Subcutaneous abdominal adipose tissue (tissue), 5 donors: ENCODE results near the gene RPH3AL.
A peak's percentile ranks its signal among the peaks of the same experiment; 100 is the strongest.

Source experiments
- H3K27ac ChIP-seq: one replicate; pipeline ENCODE4 v1.7.0; 2013; ENCODE audit warnings: low read depth, mild to moderate bottlenecking, inconsistent platforms, low read length, moderate library complexity
- H3K27me3 ChIP-seq, 5 donors: one replicate each; pipeline ENCODE4 v1.7.0; 2013; ENCODE audit warnings: low read length in 5 of 5, inconsistent platforms in 1 of 5; ENCODE audit not compliant: control insufficient read depth in 5 of 5, insufficient read depth in 4 of 5
- H3K36me3 ChIP-seq, 5 donors: one replicate each; pipeline ENCODE4 v1.7.0; 2013; ENCODE audit warnings: low read length in 5 of 5; ENCODE audit not compliant: control insufficient read depth in 5 of 5, insufficient read depth in 5 of 5
- H3K4me1 ChIP-seq, 5 donors: one replicate each; pipeline ENCODE4 v1.7.0; 2013; ENCODE audit warnings: low read length in 5 of 5, mild to moderate bottlenecking in 3 of 5, moderate library complexity in 1 of 5; ENCODE audit not compliant: control insufficient read depth in 5 of 5, insufficient read depth in 5 of 5
- H3K4me3 ChIP-seq, 5 donors: one replicate each; pipeline ENCODE4 v1.7.0; 2013; ENCODE audit warnings: low read length in 5 of 5, low read depth in 1 of 5
- H3K9ac ChIP-seq, 5 donors: one replicate each; pipeline ENCODE4 v1.7.0; 2013; ENCODE audit warnings: low read length in 5 of 5, mild to moderate bottlenecking in 4 of 5, moderate library complexity in 3 of 5
- H3K9me3 ChIP-seq, 5 donors: one replicate each; pipeline ENCODE4 v1.7.0; 2013; ENCODE audit warnings: low read length in 5 of 5; ENCODE audit not compliant: control insufficient read depth in 5 of 5
- donor health status: healthy.
- donor health status: healthy.
- donor health status: healthy.
- donor health status: healthy.
- donor health status: healthy.

RPH3AL gene

GRCh38 chr17:347309-347899 is 5.2 kb downstream of the RPH3AL start:
- Histone ChIP-seq H3K9ac (no peak overlapping the region), H3K36me3 (no peaks in the 10 kb centered on the region), H3K27ac (peak overlapping the region; percentile 63), H3K27me3 (no peaks in the 10 kb centered on the region), H3K4me1 (peaks cover 16 to 62% (median 46%) of the 10 kb centered on the region in 5 donors), H3K4me3 (no peak overlapping the region), H3K9me3 (no peaks in the 10 kb centered on the region)

- H3K27ac ChIP-seq, result no peak overlapping the region
- no peaks in the 10 kb centered on the region for H3K27me3 ChIP-seq
- no peaks in the 10 kb centered on the region for H3K36me3 ChIP-seq
- no peak overlapping the region for H3K4me3 ChIP-seq
- H3K4me1 ChIP-seq, result peaks cover 12 to 50% (median 34%) of the 10 kb centered on the region in 5 donors
- H3K9me3 ChIP-seq, result no peaks in the 10 kb centered on the region
- no peak overlapping the region for H3K9ac ChIP-seq
Observed at GRCh38 chr17:345992-346785, 6.4 kb downstream of the RPH3AL start.

- Histone ChIP-seq H3K4me1 (peaks cover 6 to 41% (median 25%) of the 10 kb centered on the region in 5 donors), H3K9me3 (no peaks in the 10 kb centered on the region), H3K27ac (no peak overlapping the region), H3K36me3 (no peaks in the 10 kb centered on the region), H3K27me3 (no peaks in the 10 kb centered on the region), H3K9ac (no peak overlapping the region), H3K4me3 (no peak overlapping the region)
Observed at GRCh38 chr17:345261-345660, 7.3 kb downstream of the RPH3AL start.

GRCh38 chr17:343875-344752 is 8.5 kb downstream of the RPH3AL start:
- Histone ChIP-seq H3K9me3 (no peaks in the 10 kb centered on the region), H3K4me3 (no peak overlapping the region), H3K27ac (no peak overlapping the region), H3K4me1 (peaks cover 2 to 30% (median 13%) of the 10 kb centered on the region in 5 donors), H3K27me3 (no peaks in the 10 kb centered on the region), H3K36me3 (no peaks in the 10 kb centered on the region), H3K9ac (no peak overlapping the region)

GRCh38 chr17:343211-343610 is 9.4 kb downstream of the RPH3AL start:
- H3K4me1 ChIP-seq, result peaks cover 0 to 24% (median 6%) of the 10 kb centered on the region in 5 donors
- H3K36me3 ChIP-seq, result no peaks in the 10 kb centered on the region
- H3K9ac ChIP-seq, result no peak overlapping the region
- H3K27me3 ChIP-seq, result no peaks in the 10 kb centered on the region
- H3K9me3 ChIP-seq, result no peaks in the 10 kb centered on the region
- no peak overlapping the region for H3K4me3 ChIP-seq
- H3K27ac ChIP-seq, result no peak overlapping the region

- no peak overlapping the region for H3K27ac ChIP-seq
- H3K4me3 ChIP-seq, result no peak overlapping the region
- H3K9ac ChIP-seq, result peak overlapping the region in 1 of 5 donors; percentile 32
- peaks cover 0 to 32% (median 15%) of the 10 kb centered on the region in 5 donors for H3K4me1 ChIP-seq
- no peaks in the 10 kb centered on the region for H3K9me3 ChIP-seq
- H3K27me3 ChIP-seq, result no peaks in the 10 kb centered on the region
- no peaks in the 10 kb centered on the region for H3K36me3 ChIP-seq
Observed at GRCh38 chr17:340074-340473, 12.5 kb downstream of the RPH3AL start.

- Histone ChIP-seq H3K9ac (peak overlapping the region in 1 of 5 donors; percentile 32), H3K9me3 (no peaks in the 10 kb centered on the region), H3K27ac (no peak overlapping the region), H3K36me3 (no peaks in the 10 kb centered on the region), H3K4me1 (peaks cover 0 to 38% (median 20%) of the 10 kb centered on the region in 5 donors), H3K27me3 (no peaks in the 10 kb centered on the region), H3K4me3 (no peak overlapping the region)
Observed at GRCh38 chr17:339193-340061, 13.2 kb downstream of the RPH3AL start.

- Histone ChIP-seq H3K4me1 (peaks cover 0 to 44% (median 27%) of the 10 kb centered on the region in 5 donors), H3K27ac (no peak overlapping the region), H3K4me3 (no peak overlapping the region), H3K27me3 (no peaks in the 10 kb centered on the region), H3K9me3 (no peaks in the 10 kb centered on the region), H3K36me3 (no peaks in the 10 kb centered on the region), H3K9ac (no peak overlapping the region)
Observed at GRCh38 chr17:338442-339192, 14.0 kb downstream of the RPH3AL start.

- Histone ChIP-seq H3K9ac (no peak overlapping the region), H3K27ac (no peak overlapping the region), H3K9me3 (no peaks in the 10 kb centered on the region), H3K4me3 (no peak overlapping the region), H3K36me3 (no peaks in the 10 kb centered on the region), H3K4me1 (peaks cover 0 to 44% (median 35%) of the 10 kb centered on the region in 5 donors), H3K27me3 (no peaks in the 10 kb centered on the region)
Observed at GRCh38 chr17:337866-338265, 14.7 kb downstream of the RPH3AL start.
